ENCODE data around the gene GSTO2. TPM values are rescaled to one million over a fixed set of nuclear protein-coding genes. Genes with fewer than 3 reads are reported as not detected.
A peak's percentile ranks its signal among the peaks of the same experiment; 100 is the strongest.

GSTO2 gene
- total RNA-seq, 4 donors from 2014 or later, result 0.30 to 1.7 (median 1.0) TPM

- Histone ChIP-seq H3K27me3 (no peaks in the 10 kb centered on the region), H3K9me3 (no peaks in the 10 kb centered on the region), H3K4me3 (no peak overlapping the region), H3K36me3 (no peaks in the 10 kb centered on the region), H3K27ac (peak overlapping the region; percentile 79 to 98 (median 92)), H3K4me1 (peaks cover 3 to 96% (median 86%) of the 10 kb centered on the region in 4 donors)
- DNase-seq (ENCODE audit: low spot score in 2 of 2), result no peak
- WGBS, 2 donors, result 71 to 79% methylated on average over 11 of the region's 11 CpGs
- TF ChIP-seq CTCF (IDR thresholded peaks at IDR 0.05) (no peak), EP300 (IDR thresholded peaks at IDR 0.05) (no peak), POLR2A (IDR thresholded peaks at IDR 0.05) (no peak)
These were observed 63.5 kb downstream of the GSTO2 start for GRCh38 chr10:104332243-104333031.

- no peak for DNase-seq (ENCODE audit: low spot score in 2 of 2)
- Histone ChIP-seq H3K4me3 (no peak overlapping the region), H3K36me3 (no peaks in the 10 kb centered on the region), H3K4me1 (peaks cover 3 to 89% (median 79%) of the 10 kb centered on the region in 4 donors), H3K27ac (peak overlapping the region; percentile 79 to 98 (median 92)), H3K27me3 (no peaks in the 10 kb centered on the region), H3K9me3 (no peaks in the 10 kb centered on the region)
- no peak for TF ChIP-seq CTCF (IDR thresholded peaks at IDR 0.05)
- peak in 1 of 2 donors; percentile 12 for TF ChIP-seq POLR2A (IDR thresholded peaks at IDR 0.05)
- no peak for TF ChIP-seq EP300 (IDR thresholded peaks at IDR 0.05)
- 69 to 81% methylated on average over 12 to 13 of the region's 13 CpGs for WGBS, 2 donors
These were observed 64.2 kb downstream of the GSTO2 start for GRCh38 chr10:104333032-104333727.

- Histone ChIP-seq H3K27me3 (no peaks in the 10 kb centered on the region), H3K9me3 (no peaks in the 10 kb centered on the region), H3K36me3 (no peaks in the 10 kb centered on the region), H3K4me3 (no peak overlapping the region), H3K27ac (peak overlapping the region; percentile 79 to 98 (median 92)), H3K4me1 (peaks cover 3 to 82% (median 72%) of the 10 kb centered on the region in 4 donors)
- TF ChIP-seq EP300 (IDR thresholded peaks at IDR 0.05) (no peak), POLR2A (IDR thresholded peaks at IDR 0.05) (no peak), CTCF (IDR thresholded peaks at IDR 0.05) (no peak)
- WGBS, 2 donors, result 58 to 63% methylated on average over 15 of the region's 15 CpGs
- no peak for DNase-seq (ENCODE audit: low spot score in 2 of 2)
These were observed 64.9 kb downstream of the GSTO2 start for GRCh38 chr10:104333728-104334373.

- no peaks in the 10 kb centered on the region for H3K9me3 ChIP-seq
- no peak overlapping the region for H3K4me3 ChIP-seq
- WGBS, 2 donors, result 89 to 97% methylated on average over 6 of the region's 6 CpGs
- peak overlapping the region in 3 of 4 donors; percentile 45 to 98 (median 97) for H3K27ac ChIP-seq
- no peaks in the 10 kb centered on the region for H3K27me3 ChIP-seq
- no peaks in the 10 kb centered on the region for H3K36me3 ChIP-seq
- TF ChIP-seq EP300 (IDR thresholded peaks at IDR 0.05), result no peak
- no peak for TF ChIP-seq POLR2A (IDR thresholded peaks at IDR 0.05)
- no peak for TF ChIP-seq CTCF (IDR thresholded peaks at IDR 0.05)
- no peak for DNase-seq (ENCODE audit: low spot score in 2 of 2)
- H3K4me1 ChIP-seq, result peaks cover 3 to 81% (median 65%) of the 10 kb centered on the region in 4 donors
These were observed 65.6 kb downstream of the GSTO2 start for GRCh38 chr10:104334561-104334960.
